ENCODE measurements around the gene RPL6.

DNA sequence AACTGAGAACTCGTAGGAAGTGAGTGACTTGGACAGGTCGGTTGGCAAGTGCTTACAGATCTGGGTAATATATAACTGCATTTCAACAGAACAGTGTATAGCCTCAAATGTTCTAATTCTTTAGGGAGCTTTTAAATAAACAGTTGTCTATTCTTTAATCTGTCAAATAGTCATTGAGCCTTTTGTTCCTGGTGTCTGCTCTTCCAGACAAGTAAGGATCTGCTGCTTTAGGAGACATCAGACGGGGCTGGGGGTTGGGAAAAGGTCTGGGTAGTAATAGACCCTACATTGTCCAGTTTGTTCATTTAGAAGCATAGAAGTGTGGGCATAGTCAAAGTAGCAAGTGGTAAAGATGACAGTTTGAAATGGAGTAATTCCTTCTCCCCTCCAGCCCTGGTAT is 11.3 kb upstream of the RPL6 start:
- no peak for TF ChIP-seq POLR2AphosphoS5 (IDR thresholded peaks at IDR 0.05)
- TF ChIP-seq CTCF (IDR thresholded peaks at IDR 0.05), result no peak
- TF ChIP-seq POLR2A (IDR thresholded peaks at IDR 0.05), result no peak
